ENCODE results near the gene GNG13. TPM values are rescaled to one million over a fixed set of nuclear protein-coding genes. Genes with fewer than 3 reads are reported as not detected.

Gene GNG13
- total RNA-seq, 1 donor from 2014 or later = not detected

DNA sequence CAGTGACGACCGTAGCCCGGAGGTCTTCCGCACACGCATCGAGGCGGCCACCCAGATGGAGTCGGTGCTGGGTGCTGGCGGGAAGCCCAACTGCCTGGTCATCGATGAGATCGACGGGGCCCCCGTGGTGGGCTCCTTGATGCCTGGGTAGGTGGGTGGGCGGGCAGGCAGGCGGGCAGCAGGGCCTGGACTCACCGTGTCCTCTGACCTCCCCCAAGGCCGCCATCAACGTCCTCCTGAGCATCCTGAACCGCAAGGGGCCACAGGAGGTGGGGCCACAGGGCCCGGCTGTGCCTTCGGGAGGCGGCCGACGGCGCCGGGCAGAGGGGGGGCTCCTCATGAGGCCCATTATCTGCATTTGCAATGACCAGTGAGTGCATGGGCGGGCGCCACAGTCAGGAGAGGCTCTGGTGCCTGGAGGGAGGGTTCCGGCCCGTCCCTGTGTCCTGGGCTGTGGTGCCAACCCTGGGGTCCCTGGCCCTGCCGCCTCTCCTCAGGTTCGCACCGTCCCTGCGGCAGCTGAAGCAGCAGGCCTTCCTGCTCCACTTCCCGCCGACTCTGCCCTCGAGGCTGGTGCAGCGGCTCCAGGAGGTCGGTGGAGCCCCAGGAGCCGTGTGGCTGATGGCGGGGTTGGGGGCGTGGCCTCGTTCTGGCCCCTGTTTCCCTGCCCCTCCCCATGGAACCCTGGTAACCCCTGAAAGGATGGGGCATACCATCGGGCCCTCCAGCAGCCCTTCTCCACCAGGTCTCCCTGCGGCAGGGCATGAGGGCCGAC lies 8.1 kb downstream of the GNG13 start:
- no peak for ATAC-seq
- H3K4me3 ChIP-seq = no peak overlapping the region
- no peak overlapping the region for H3K27ac ChIP-seq
- H3K4me1 ChIP-seq = peaks cover 14% of the 10 kb centered on the region
- H3K27me3 ChIP-seq (ENCODE audit: low read depth) = no peaks in the 10 kb centered on the region
- TF ChIP-seq, protein P1, sequence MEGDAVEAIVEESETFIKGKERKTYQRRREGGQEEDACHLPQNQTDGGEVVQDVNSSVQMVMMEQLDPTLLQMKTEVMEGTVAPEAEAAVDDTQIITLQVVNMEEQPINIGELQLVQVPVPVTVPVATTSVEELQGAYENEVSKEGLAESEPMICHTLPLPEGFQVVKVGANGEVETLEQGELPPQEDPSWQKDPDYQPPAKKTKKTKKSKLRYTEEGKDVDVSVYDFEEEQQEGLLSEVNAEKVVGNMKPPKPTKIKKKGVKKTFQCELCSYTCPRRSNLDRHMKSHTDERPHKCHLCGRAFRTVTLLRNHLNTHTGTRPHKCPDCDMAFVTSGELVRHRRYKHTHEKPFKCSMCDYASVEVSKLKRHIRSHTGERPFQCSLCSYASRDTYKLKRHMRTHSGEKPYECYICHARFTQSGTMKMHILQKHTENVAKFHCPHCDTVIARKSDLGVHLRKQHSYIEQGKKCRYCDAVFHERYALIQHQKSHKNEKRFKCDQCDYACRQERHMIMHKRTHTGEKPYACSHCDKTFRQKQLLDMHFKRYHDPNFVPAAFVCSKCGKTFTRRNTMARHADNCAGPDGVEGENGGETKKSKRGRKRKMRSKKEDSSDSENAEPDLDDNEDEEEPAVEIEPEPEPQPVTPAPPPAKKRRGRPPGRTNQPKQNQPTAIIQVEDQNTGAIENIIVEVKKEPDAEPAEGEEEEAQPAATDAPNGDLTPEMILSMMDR (IDR thresholded peaks at IDR 0.05) = no peak
- intact Hi-C loops (cut with DNase I) = no loop called here
- H3K36me3 ChIP-seq = no peaks in the 10 kb centered on the region
- DNase-seq = no peak
- H3K9me3 ChIP-seq = no peaks in the 10 kb centered on the region

DNA sequence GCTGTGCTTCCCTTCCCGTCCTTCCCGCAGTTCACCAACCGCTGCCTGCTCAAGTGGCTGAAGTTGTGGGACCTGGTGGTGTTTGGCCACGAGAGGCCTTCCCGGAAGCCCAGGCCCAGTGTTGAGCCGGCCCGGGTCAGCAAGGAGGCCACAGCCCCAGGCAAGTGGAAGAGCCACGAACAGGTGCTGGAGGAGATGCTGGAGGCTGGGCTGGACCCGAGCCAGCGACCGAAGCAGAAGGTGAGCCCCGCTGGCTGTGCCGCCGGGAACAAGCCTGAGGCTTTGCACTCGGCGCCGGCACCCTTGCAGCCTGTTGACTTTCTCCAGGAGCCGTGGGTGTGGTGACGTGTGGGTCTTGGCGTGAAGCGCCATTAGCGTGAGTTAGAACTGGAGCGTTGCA lies 9.4 kb downstream of the GNG13 start:
- intact Hi-C loops (cut with DNase I) = no loop called here
- H3K4me1 ChIP-seq = peaks cover 23% of the 10 kb centered on the region
- H3K4me3 ChIP-seq = no peak overlapping the region
- ATAC-seq = no peak
- H3K27ac ChIP-seq = no peak overlapping the region
- TF ChIP-seq, protein P1 (IDR thresholded peaks at IDR 0.05) = no peak
- peaks cover 6% of the 10 kb centered on the region for H3K36me3 ChIP-seq
- H3K27me3 ChIP-seq (ENCODE audit: low read depth) = no peaks in the 10 kb centered on the region
- H3K9me3 ChIP-seq = no peaks in the 10 kb centered on the region
- no peak for DNase-seq

- TF ChIP-seq, protein P1 (IDR thresholded peaks at IDR 0.05) = no peak
- no peak for DNase-seq
- peaks cover 23% of the 10 kb centered on the region for H3K4me1 ChIP-seq
Observed at GRCh38 chr16:790086-790485, 10.4 kb downstream of the GNG13 start.

GRCh38 chr16:789191-789850 lies 11.2 kb downstream of the GNG13 start:
- peaks cover 12% of the 10 kb centered on the region for H3K36me3 ChIP-seq
- no peak for ATAC-seq
- no peak overlapping the region for H3K27ac ChIP-seq

More at GRCh38 chr16:790086-790485, 10.4 kb downstream of the GNG13 start:
- ATAC-seq = no peak
- Histone ChIP-seq H3K27ac (no peak overlapping the region), H3K36me3 (peaks cover 12% of the 10 kb centered on the region), H3K4me3 (no peak overlapping the region), H3K9me3 (no peaks in the 10 kb centered on the region), H3K27me3 (ENCODE audit: low read depth) (no peaks in the 10 kb centered on the region)
- intact Hi-C loops (cut with DNase I) = no loop called here

GRCh38 chr16:788399-789126 lies 12.0 kb downstream of the GNG13 start, which contains the start of gene CHTF18:
Gene CHTF18 (plus strand): TSS chr16:788620. CDS start chr16:788685, 65 bp downstream.
- intact Hi-C loops (cut with DNase I) = no loop called here
- Histone ChIP-seq H3K9me3 (no peaks in the 10 kb centered on the region), H3K4me3 (peak within 1 kb of the TSS; percentile 88), H3K4me1 (peaks cover 23% of the 10 kb centered on the region), H3K36me3 (peaks cover 12% of the 10 kb centered on the region), H3K27ac (peak within 1 kb of the TSS; percentile 81), H3K27me3 (ENCODE audit: low read depth) (peaks cover 1% of the 10 kb centered on the region)
- ATAC-seq (peak; percentile 93 to 94), DNase-seq (peak; percentile 92)
- TF ChIP-seq, protein P1 (IDR thresholded peaks at IDR 0.05) = no peak

More at GRCh38 chr16:789191-789850, 11.2 kb downstream of the GNG13 start:
- Histone ChIP-seq H3K4me1 (peaks cover 23% of the 10 kb centered on the region), H3K9me3 (no peaks in the 10 kb centered on the region), H3K27me3 (ENCODE audit: low read depth) (no peaks in the 10 kb centered on the region), H3K4me3 (peak overlapping the region; percentile 80)
- intact Hi-C loops (cut with DNase I) = no loop called here
- TF ChIP-seq, protein P1 (IDR thresholded peaks at IDR 0.05) = no peak
- no peak for DNase-seq

All from lower lobe of right lung (tissue), 2 donors.